ENCODE data around the gene CEND1. TPM values are rescaled to one million over a fixed set of nuclear protein-coding genes. Genes with fewer than 3 reads are reported as not detected.

CEND1 gene
- total and polyA plus RNA-seq, 2 donors (not counting 1 experiment from before 2014, with no cell fraction given): 0.25 to 1.3 TPM

- Histone ChIP-seq H3K4me2 (ENCODE audit: extremely low read depth, insufficient read depth, low read length) (no peak overlapping the region), H4K20me1 (ENCODE audit: control insufficient read depth, extremely low read depth, insufficient read depth, low read length) (no peaks in the 10 kb centered on the region), H2AFZ (ENCODE audit: low read length) (no peak overlapping the region), H3K36me3 (ENCODE audit: control insufficient read depth, insufficient read depth, low read length) (peaks cover 15% of the 10 kb centered on the region), H3K9ac (ENCODE audit: insufficient read depth, low read length) (no peak overlapping the region), H3K27me3 (ENCODE audit: control insufficient read depth, insufficient read depth, low read length) (no peaks in the 10 kb centered on the region), H3K27ac (ENCODE audit: insufficient read depth, low read length) (no peak overlapping the region), H3K4me1 (ENCODE audit: control insufficient read depth, extremely low read depth, insufficient read depth, low read length) (peaks cover 21% of the 10 kb centered on the region), H3K9me3 (ENCODE audit: control insufficient read depth, insufficient read depth, low read depth, low read length) (no peaks in the 10 kb centered on the region), H3K79me2 (ENCODE audit: control insufficient read depth, insufficient read depth, low read length) (peaks cover 9% of the 10 kb centered on the region), H3K4me3 (replicated peaks in 1 of 4; ENCODE audit: control extremely low read depth in 1 of 4, insufficient read depth in 1 of 4, low read depth in 3 of 4, low read length in 4 of 4) (no peak overlapping the region)
- no peak for DNase-seq (ENCODE audit: low read depth in 2 of 2)
- TF ChIP-seq EZH2 (IDR thresholded peaks at IDR 0.05; ENCODE audit: low read length, missing control alignments) (no peak), CTCF (conservative IDR thresholded peaks at IDR 0.05 in 1 of 2, IDR thresholded peaks at IDR 0.05 in 1 of 2; ENCODE audit: low read depth in 1 of 2, low read length in 2 of 2) (no peak)
These were observed 35.7 kb upstream of the CEND1 start for GRCh38 chr11:825366-826226.

- no peak overlapping the region for H2AFZ ChIP-seq (ENCODE audit: low read length)
- H3K27ac ChIP-seq (ENCODE audit: insufficient read depth, low read length): no peak overlapping the region
- H3K4me3 ChIP-seq (replicated peaks in 1 of 4; ENCODE audit: control extremely low read depth in 1 of 4, insufficient read depth in 1 of 4, low read depth in 3 of 4, low read length in 4 of 4): no peak overlapping the region
- no peaks in the 10 kb centered on the region for H3K27me3 ChIP-seq (ENCODE audit: control insufficient read depth, insufficient read depth, low read length)
- H3K4me2 ChIP-seq (ENCODE audit: extremely low read depth, insufficient read depth, low read length): no peak overlapping the region
- H3K9me3 ChIP-seq (ENCODE audit: control insufficient read depth, insufficient read depth, low read depth, low read length): no peaks in the 10 kb centered on the region
- H3K9ac ChIP-seq (ENCODE audit: insufficient read depth, low read length): no peak overlapping the region
- peaks cover 15% of the 10 kb centered on the region for H3K36me3 ChIP-seq (ENCODE audit: control insufficient read depth, insufficient read depth, low read length)
- DNase-seq (ENCODE audit: low read depth in 2 of 2): no peak
- TF ChIP-seq EZH2 (IDR thresholded peaks at IDR 0.05; ENCODE audit: low read length, missing control alignments) (no peak), CTCF (conservative IDR thresholded peaks at IDR 0.05 in 1 of 2, IDR thresholded peaks at IDR 0.05 in 1 of 2; ENCODE audit: low read depth in 1 of 2, low read length in 2 of 2) (no peak)
- peaks cover 16% of the 10 kb centered on the region for H3K79me2 ChIP-seq (ENCODE audit: control insufficient read depth, insufficient read depth, low read length)
- H3K4me1 ChIP-seq (ENCODE audit: control insufficient read depth, extremely low read depth, insufficient read depth, low read length): peaks cover 22% of the 10 kb centered on the region
- no peaks in the 10 kb centered on the region for H4K20me1 ChIP-seq (ENCODE audit: control insufficient read depth, extremely low read depth, insufficient read depth, low read length)
These were observed 35.1 kb upstream of the CEND1 start for GRCh38 chr11:824942-825341.

GRCh38 chr11:824292-824880, 34.5 kb upstream of the CEND1 start:
- Histone ChIP-seq H3K4me2 (ENCODE audit: extremely low read depth, insufficient read depth, low read length) (no peak overlapping the region), H2AFZ (ENCODE audit: low read length) (no peak overlapping the region), H3K9ac (ENCODE audit: insufficient read depth, low read length) (no peak overlapping the region), H3K4me3 (replicated peaks in 1 of 4; ENCODE audit: control extremely low read depth in 1 of 4, insufficient read depth in 1 of 4, low read depth in 3 of 4, low read length in 4 of 4) (no peak overlapping the region), H3K4me1 (ENCODE audit: control insufficient read depth, extremely low read depth, insufficient read depth, low read length) (peaks cover 19% of the 10 kb centered on the region), H3K79me2 (ENCODE audit: control insufficient read depth, insufficient read depth, low read length) (peaks cover 16% of the 10 kb centered on the region), H3K27ac (ENCODE audit: insufficient read depth, low read length) (no peak overlapping the region), H4K20me1 (ENCODE audit: control insufficient read depth, extremely low read depth, insufficient read depth, low read length) (no peaks in the 10 kb centered on the region), H3K9me3 (ENCODE audit: control insufficient read depth, insufficient read depth, low read depth, low read length) (no peaks in the 10 kb centered on the region), H3K27me3 (ENCODE audit: control insufficient read depth, insufficient read depth, low read length) (no peaks in the 10 kb centered on the region), H3K36me3 (ENCODE audit: control insufficient read depth, insufficient read depth, low read length) (peaks cover 15% of the 10 kb centered on the region)
- TF ChIP-seq CTCF (conservative IDR thresholded peaks at IDR 0.05 in 1 of 2, IDR thresholded peaks at IDR 0.05 in 1 of 2; ENCODE audit: low read depth in 1 of 2, low read length in 2 of 2) (no peak), EZH2 (IDR thresholded peaks at IDR 0.05; ENCODE audit: low read length, missing control alignments) (no peak)
- no peak for DNase-seq (ENCODE audit: low read depth in 2 of 2)
